ENCODE results near the gene ITPKC.
A peak's percentile ranks its signal among the peaks of the same experiment; 100 is the strongest.

The ITPKC gene

GRCh38 chr19:40716482-40717324, at the start of gene ITPKC, which contains the start of gene COQ8B:
Gene ITPKC (plus strand): TSS chr19:40717112. CDS start chr19:40717136, 24 bp downstream.
Gene COQ8B (minus strand): TSS chr19:40716886. CDS start chr19:40714632, 2,254 bp downstream.
- H3K4me3 Mint-ChIP-seq = peak within 1 kb of the TSS; percentile 83 to 96
- ATAC-seq (peak; percentile 82), DNase-seq (peak; percentile 99)
- H3K9me3 Mint-ChIP-seq = no peaks in the 10 kb centered on the region
- peaks cover 61% of the 10 kb centered on the region for H3K4me1 Mint-ChIP-seq
- H3K27ac Mint-ChIP-seq = peak within 1 kb of the TSS; percentile 91 to 96
- no peaks in the 10 kb centered on the region for H3K27me3 Mint-ChIP-seq

DNA sequence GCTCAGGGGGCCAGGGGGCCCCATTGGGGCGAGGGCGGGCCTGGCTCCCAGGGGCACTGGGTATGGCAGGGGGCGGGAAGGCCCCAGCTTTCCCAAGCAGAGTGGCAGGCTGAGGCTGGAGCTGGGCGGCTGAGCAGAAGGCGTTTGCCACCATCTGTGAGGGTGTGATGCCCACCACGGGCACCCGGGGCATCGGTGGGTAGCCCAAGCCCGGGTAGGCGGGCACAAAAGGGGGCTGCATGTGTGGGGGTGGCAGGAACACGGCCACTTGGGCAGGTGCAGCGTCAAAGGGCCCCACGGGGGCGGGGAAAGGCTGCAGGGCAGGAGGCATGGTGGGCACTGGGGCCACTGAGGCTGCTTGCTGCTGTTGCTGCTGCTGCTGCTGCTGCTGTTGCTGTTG, 49.3 kb upstream of the ITPKC start:
- Mint-ChIP-seq H3K27me3 (no peaks in the 10 kb centered on the region), H3K27ac (no peak overlapping the region), H3K4me1 (peaks cover 27% of the 10 kb centered on the region), H3K9me3 (no peaks in the 10 kb centered on the region), H3K4me3 (no peak overlapping the region)
- no peak for DNase-seq
- no peak for ATAC-seq

DNA sequence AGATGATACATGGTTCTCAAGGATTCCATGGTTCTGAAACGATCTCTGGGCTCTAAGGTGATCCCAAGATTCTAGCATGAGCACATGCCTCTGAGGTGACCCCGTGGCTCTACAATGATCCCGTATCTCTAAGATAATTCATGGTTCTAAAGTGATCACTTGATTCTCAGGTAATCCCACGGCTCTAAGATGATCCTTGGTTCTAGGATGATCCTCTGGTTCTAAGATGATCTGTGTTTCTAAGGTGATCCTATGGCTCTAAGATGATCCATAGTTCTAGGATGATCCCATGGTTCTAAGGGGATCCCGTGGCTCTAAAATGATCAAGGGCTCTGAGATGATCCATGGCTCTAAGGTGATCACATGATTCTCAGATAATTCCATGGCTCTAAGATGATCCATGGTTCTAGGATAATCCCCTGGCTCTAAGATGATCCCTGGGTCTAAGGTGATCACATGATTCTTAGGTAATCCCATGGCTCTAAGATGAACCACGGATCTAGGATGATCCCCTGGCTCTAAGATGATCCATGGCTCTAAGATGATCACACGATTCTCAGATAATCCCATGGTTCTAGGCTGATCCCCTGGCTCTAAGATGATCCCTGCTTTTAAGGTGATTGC, 47.8 kb upstream of the ITPKC start:
- Mint-ChIP-seq H3K27ac (no peak overlapping the region), H3K9me3 (no peaks in the 10 kb centered on the region), H3K27me3 (no peaks in the 10 kb centered on the region), H3K4me1 (peaks cover 12% of the 10 kb centered on the region), H3K4me3 (no peak overlapping the region)
- no peak for DNase-seq
- no peak for ATAC-seq

- no peak overlapping the region for H3K27ac Mint-ChIP-seq
- no peak for ATAC-seq
- H3K4me1 Mint-ChIP-seq = peaks cover 7% of the 10 kb centered on the region
- no peaks in the 10 kb centered on the region for H3K27me3 Mint-ChIP-seq
- no peak for DNase-seq
- no peaks in the 10 kb centered on the region for H3K9me3 Mint-ChIP-seq
- H3K4me3 Mint-ChIP-seq = no peak overlapping the region
Observed at GRCh38 chr19:40671404-40671803, 45.5 kb upstream of the ITPKC start.

DNA sequence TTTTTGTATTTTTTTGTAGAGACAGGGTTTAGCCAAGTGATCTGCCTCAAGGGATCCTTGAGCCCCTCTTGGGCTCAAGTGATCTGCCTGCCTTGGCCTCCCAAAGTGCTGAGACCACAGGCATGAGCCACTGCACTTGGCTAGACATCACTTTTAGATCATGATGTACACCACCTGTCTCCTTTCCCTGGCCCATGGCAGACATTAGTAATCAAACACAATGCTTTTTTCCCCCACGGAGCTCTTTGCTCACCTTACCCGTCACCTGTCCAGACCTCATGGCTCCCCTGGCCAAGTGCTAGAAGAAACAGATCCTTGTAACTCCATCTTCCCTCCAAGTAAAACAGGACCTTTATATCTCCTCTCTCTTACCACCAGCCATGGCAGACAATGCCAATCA, 44.9 kb upstream of the ITPKC start:
- DNase-seq (no peak), ATAC-seq (no peak)
- no peaks in the 10 kb centered on the region for H3K27me3 Mint-ChIP-seq
- peaks cover under 1% of the 10 kb centered on the region for H3K4me1 Mint-ChIP-seq
- H3K9me3 Mint-ChIP-seq = no peaks in the 10 kb centered on the region
- no peak overlapping the region for H3K4me3 Mint-ChIP-seq
- H3K27ac Mint-ChIP-seq = no peak overlapping the region

DNA sequence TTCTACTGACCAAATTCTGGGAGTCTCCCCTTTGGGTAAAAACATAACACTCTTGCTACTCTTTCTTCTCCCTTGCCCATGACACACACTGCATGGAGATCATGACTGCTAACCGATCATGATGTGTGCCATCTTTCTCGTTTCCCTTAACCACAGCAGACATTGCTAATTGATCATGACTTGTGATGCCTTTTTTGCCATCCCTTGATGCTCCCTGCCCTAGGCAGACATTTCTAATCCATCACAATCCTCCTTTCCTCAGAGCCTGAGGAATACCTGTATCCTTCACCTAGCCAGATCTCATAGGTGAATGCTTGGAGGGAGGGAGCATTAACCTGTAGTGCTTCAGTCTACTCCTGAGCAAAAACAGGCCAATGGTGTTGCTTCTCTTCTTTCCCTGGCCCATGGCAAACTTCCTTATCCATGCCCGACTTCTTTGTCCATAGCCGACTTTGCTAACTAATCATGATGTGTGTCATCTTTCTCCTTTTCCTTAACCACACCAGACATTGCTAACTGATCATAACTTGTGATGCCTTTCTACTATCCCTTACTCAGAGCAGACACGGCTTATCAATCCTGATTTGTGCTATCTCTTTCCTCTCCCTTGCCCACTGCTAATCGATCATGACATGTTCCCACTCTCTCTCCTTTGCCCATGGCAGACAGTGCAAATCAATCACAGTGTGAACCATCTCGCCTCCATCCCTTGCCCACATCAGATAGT, 44.2 kb upstream of the ITPKC start:
- Mint-ChIP-seq H3K27ac (no peak overlapping the region), H3K4me3 (no peak overlapping the region), H3K4me1 (no peaks in the 10 kb centered on the region), H3K9me3 (no peaks in the 10 kb centered on the region), H3K27me3 (no peaks in the 10 kb centered on the region)
- DNase-seq = no peak
- ATAC-seq = no peak

GRCh38 chr19:40673397-40673796, 43.5 kb upstream of the ITPKC start:
- DNase-seq (no peak), ATAC-seq (no peak)
- no peaks in the 10 kb centered on the region for H3K27me3 Mint-ChIP-seq
- H3K27ac Mint-ChIP-seq = no peak overlapping the region
- H3K4me3 Mint-ChIP-seq = no peak overlapping the region
- no peaks in the 10 kb centered on the region for H3K4me1 Mint-ChIP-seq
- no peaks in the 10 kb centered on the region for H3K9me3 Mint-ChIP-seq

- H3K9me3 Mint-ChIP-seq = no peaks in the 10 kb centered on the region
- no peaks in the 10 kb centered on the region for H3K4me1 Mint-ChIP-seq
- no peak overlapping the region for H3K27ac Mint-ChIP-seq
- ATAC-seq (no peak), DNase-seq (no peak)
- H3K27me3 Mint-ChIP-seq = no peaks in the 10 kb centered on the region
- H3K4me3 Mint-ChIP-seq = no peak overlapping the region
Observed at GRCh38 chr19:40674291-40674690, 42.6 kb upstream of the ITPKC start.

DNA sequence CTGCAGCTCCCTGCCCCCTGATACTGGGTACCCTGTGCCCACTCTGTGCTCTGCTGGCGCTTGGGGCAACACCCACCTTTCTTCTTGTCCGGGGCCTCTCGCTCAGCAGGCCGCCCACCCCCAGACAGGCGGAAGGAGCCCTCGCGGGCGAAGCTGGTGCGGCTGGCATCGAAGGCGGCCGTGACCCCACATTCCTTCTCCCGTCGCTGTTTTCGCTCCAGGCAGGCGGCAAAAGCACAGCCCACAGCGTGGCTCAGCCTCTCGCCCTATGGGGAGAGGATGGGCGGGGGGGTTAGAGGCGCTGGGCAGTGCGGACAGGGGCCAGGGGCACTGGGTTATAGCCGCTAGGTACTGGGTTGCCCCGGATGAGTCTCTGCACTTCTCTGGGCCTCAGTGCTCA, 39.8 kb upstream of the ITPKC start:
- DNase-seq (no peak), ATAC-seq (no peak)
- H3K27me3 Mint-ChIP-seq = no peaks in the 10 kb centered on the region
- H3K27ac Mint-ChIP-seq = no peak overlapping the region
- no peaks in the 10 kb centered on the region for H3K4me1 Mint-ChIP-seq
- no peaks in the 10 kb centered on the region for H3K9me3 Mint-ChIP-seq
- no peak overlapping the region for H3K4me3 Mint-ChIP-seq

GRCh38 chr19:40681039-40681438, 35.9 kb upstream of the ITPKC start:
- Mint-ChIP-seq H3K27ac (peak overlapping the region in 1 of 2 donors; percentile 49), H3K4me1 (no peaks in the 10 kb centered on the region), H3K4me3 (no peak overlapping the region), H3K27me3 (no peaks in the 10 kb centered on the region), H3K9me3 (no peaks in the 10 kb centered on the region)
- DNase-seq = no peak
- ATAC-seq = no peak

- no peak for ATAC-seq
- no peak for DNase-seq
- Mint-ChIP-seq H3K9me3 (no peaks in the 10 kb centered on the region), H3K4me1 (no peaks in the 10 kb centered on the region), H3K27me3 (no peaks in the 10 kb centered on the region), H3K27ac (no peak overlapping the region), H3K4me3 (no peak overlapping the region)
Observed at GRCh38 chr19:40682431-40682964, 34.4 kb upstream of the ITPKC start.

DNA sequence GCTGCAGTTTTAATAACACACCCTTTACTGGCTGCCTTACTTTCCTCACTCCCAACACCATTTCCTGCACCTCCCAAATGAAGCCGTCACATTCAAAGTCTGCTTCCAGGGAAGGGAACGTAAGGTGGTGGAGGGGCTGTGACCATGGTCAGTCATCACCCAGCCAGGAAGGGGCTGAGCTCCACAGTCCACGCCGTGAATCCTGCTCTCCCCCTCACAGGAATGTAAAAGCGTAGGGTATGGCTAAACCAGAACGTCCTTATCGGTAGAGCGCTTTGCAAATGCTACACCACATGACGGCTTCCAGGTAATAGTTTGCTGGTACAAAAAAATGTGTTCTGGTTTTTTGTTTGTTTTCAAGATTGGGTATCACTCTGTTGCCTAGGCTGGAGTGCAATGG, 33.5 kb upstream of the ITPKC start:
- no peaks in the 10 kb centered on the region for H3K9me3 Mint-ChIP-seq
- no peak overlapping the region for H3K4me3 Mint-ChIP-seq
- H3K27ac Mint-ChIP-seq = no peak overlapping the region
- no peaks in the 10 kb centered on the region for H3K27me3 Mint-ChIP-seq
- H3K4me1 Mint-ChIP-seq = no peaks in the 10 kb centered on the region
- no peak for DNase-seq
- ATAC-seq = no peak

DNA sequence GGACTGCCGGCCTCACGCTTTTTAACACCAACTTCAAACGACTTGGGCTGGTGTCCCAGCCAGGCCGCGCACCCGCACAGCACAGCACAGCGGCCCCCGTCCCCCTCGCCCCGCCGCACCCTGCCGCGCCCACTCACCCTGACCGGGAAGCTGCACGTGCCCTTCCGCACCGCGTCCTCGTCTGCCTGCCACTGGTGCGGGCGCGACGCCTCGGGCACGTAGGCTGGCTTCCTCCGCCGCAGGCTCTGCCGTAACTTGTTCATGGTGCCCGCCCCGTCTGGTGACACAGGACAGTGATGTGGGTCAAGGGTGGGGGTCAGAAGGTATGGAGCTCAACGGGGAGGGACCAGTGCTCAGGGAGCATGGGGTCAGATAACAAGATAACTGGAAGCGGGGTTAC, 32.6 kb upstream of the ITPKC start:
- ATAC-seq = peak; percentile 33

GRCh38 chr19:40685016-40685526, 31.8 kb upstream of the ITPKC start:
- Mint-ChIP-seq H3K4me3 (no peak overlapping the region), H3K4me1 (no peaks in the 10 kb centered on the region), H3K27me3 (no peaks in the 10 kb centered on the region), H3K27ac (no peak overlapping the region), H3K9me3 (no peaks in the 10 kb centered on the region)
- DNase-seq (no peak), ATAC-seq (no peak)

More for the DNA sequence above, 32.6 kb upstream of the ITPKC start:
- Mint-ChIP-seq H3K4me3 (no peak overlapping the region), H3K4me1 (no peaks in the 10 kb centered on the region), H3K27me3 (no peaks in the 10 kb centered on the region), H3K9me3 (no peaks in the 10 kb centered on the region), H3K27ac (no peak overlapping the region)
- DNase-seq = no peak

- no peaks in the 10 kb centered on the region for H3K4me1 Mint-ChIP-seq
- no peak for ATAC-seq
- H3K4me3 Mint-ChIP-seq = no peak overlapping the region
- no peaks in the 10 kb centered on the region for H3K27me3 Mint-ChIP-seq
- H3K27ac Mint-ChIP-seq = no peak overlapping the region
- DNase-seq = no peak
- H3K9me3 Mint-ChIP-seq = no peaks in the 10 kb centered on the region
Observed at GRCh38 chr19:40685563-40685962, 31.3 kb upstream of the ITPKC start.
